GM12878 (cell line): ENCODE results near the gene PTPN13. TPM values are rescaled to one million over a fixed set of nuclear protein-coding genes. Genes with fewer than 3 reads are reported as not detected.

Experiments used
- ATAC-seq: fragments of 200-7000 bp; cut with Tn5 transposase; 3 replicates; pipeline ENCODE4 v1.9.1; 2020; ENCODE audit warnings: mild to moderate bottlenecking, moderate library complexity
- BruUV-seq: library from RNA; stranded (reverse); fragments of 400-500 nt; replicated peaks from 2 replicates; lab custom pipeline; 2021; lab: Mats Ljungman, UMichigan
- CTCF ChIA-PET: fragments of 300-600 bp; sonication (Branson Sonifier 250); formaldehyde crosslinking; extraction: SDS; loops from one replicate; lab custom pipeline; 2021; ENCODE audit warnings: inconsistent platforms; lab: Yijun Ruan, JAX
- POLR2A ChIA-PET: fragments of 350-600 bp; formaldehyde crosslinking; extraction: SDS; loops from one replicate; lab custom pipeline; 2021; ENCODE audit warnings: inconsistent platforms; lab: Charles Lee
- RAD21 ChIA-PET: fragments of 300-600 bp; sonication (Branson Sonifier 250); formaldehyde crosslinking; loops from one replicate; lab custom pipeline; 2023; ENCODE audit warnings: antibody characterized with exemption; ENCODE audit not compliant: unreplicated experiment; lab: Charles Lee
- SMC1A ChIA-PET: fragments of 300-600 bp; sonication (Branson Sonifier 250); formaldehyde crosslinking; loops from one replicate; lab custom pipeline; 2023; ENCODE audit not compliant: unreplicated experiment, uncharacterized antibody; lab: Charles Lee
- DNase-seq: peaks from one replicate; pipeline ENCODE4 v3.0.0-alpha.2; 2011; ENCODE audit warnings: low read depth, low spot score
- FAIRE-seq: peaks from 3 replicates; lab custom pipeline; 2011; peaks lifted over from hg19 to GRCh38; lab: Jason Lieb, UNC
- H2AFZ ChIP-seq: 2 replicates; pipeline ENCODE4 v1.6.0; 2011; ENCODE audit warnings: low read depth, low read length, control low read depth; ENCODE audit not compliant: control insufficient read depth
- H3K27ac ChIP-seq: 2 replicates; pipeline ENCODE4 v1.5.1; 2011; ENCODE audit warnings: control low read depth; ENCODE audit not compliant: control insufficient read depth, insufficient read depth
- H3K27me3 ChIP-seq, 2 experiments: replicated peaks in 1 of 2; 2 replicates each; pipeline versions ENCODE4 v1.6.0 to v1.6.1; 2011; ENCODE audit warnings: low read length in 1 of 2; ENCODE audit not compliant: control insufficient read depth in 2 of 2, insufficient read depth in 2 of 2
- H3K36me3 ChIP-seq, 2 experiments: 2 replicates each; pipeline ENCODE4 v1.5.1; 2011; ENCODE audit warnings: low read length in 1 of 2; ENCODE audit not compliant: control insufficient read depth in 2 of 2, insufficient read depth in 2 of 2
- H3K4me1 ChIP-seq: 2 replicates; pipeline ENCODE4 v1.6.1; 2011; ENCODE audit warnings: mild to moderate bottlenecking, low read length, moderate library complexity, mixed read lengths; ENCODE audit not compliant: control insufficient read depth, insufficient read depth
- H3K4me2 ChIP-seq: 2 replicates; pipeline ENCODE4 v1.6.0; 2011; ENCODE audit warnings: control low read depth; ENCODE audit not compliant: control insufficient read depth, insufficient read depth
- H3K4me3 ChIP-seq: fragments of 200-600 bp; sonication (generic); 2 replicates; pipeline ENCODE4 v1.5.1; 2016
- H3K79me2 ChIP-seq: 2 replicates; pipeline ENCODE4 v1.6.0; 2011; ENCODE audit warnings: low read length; ENCODE audit not compliant: control insufficient read depth, insufficient read depth
- H3K9ac ChIP-seq: 2 replicates; pipeline ENCODE4 v1.8.0; 2011; ENCODE audit warnings: low read length, control low read depth, mixed read lengths; ENCODE audit not compliant: control insufficient read depth, insufficient read depth
- H3K9me3 ChIP-seq: replicated peaks from 3 replicates; pipeline ENCODE4 v1.5.1; 2011; ENCODE audit warnings: mild to moderate bottlenecking, low read length; ENCODE audit not compliant: control insufficient read depth, insufficient read depth
- H4K20me1 ChIP-seq: 2 replicates; pipeline ENCODE4 v1.6.0; 2011; ENCODE audit not compliant: control insufficient read depth, insufficient read depth
- EZH2 ChIP-seq: IDR thresholded peaks from 2 replicates; pipeline ENCODE4 v1.6.1; 2012; ENCODE audit warnings: low read depth, mild to moderate bottlenecking, control low read depth, inconsistent platforms, low read length, borderline replicate concordance; ENCODE audit not compliant: control insufficient read depth
- GABPA ChIP-seq: IDR thresholded peaks from 2 replicates; pipeline ENCODE4 v1.6.1; 2014; ENCODE audit warnings: antibody characterized with exemption, low read depth, mild to moderate bottlenecking, inconsistent platforms
- KDM1A ChIP-seq: fragments of 200-600 bp; sonication (generic); IDR thresholded peaks from 2 replicates; pipeline ENCODE4 v1.6.1; 2016; ENCODE audit warnings: borderline replicate concordance
- MXI1 ChIP-seq: fragments of 150-350 bp; IDR thresholded peaks from 2 replicates; pipeline ENCODE4 v1.6.1; 2011; ENCODE audit warnings: low read depth, mild to moderate bottlenecking, inconsistent platforms, low read length, improper control_type of control experiment
- RB1 ChIP-seq: fragments of 450-650 bp; formaldehyde crosslinking; IDR thresholded peaks from 2 replicates; pipeline ENCODE4 v1.6.1; 2017; ENCODE audit warnings: mild to moderate bottlenecking, borderline replicate concordance
- RFX5 ChIP-seq: IDR thresholded peaks from 2 replicates; pipeline ENCODE4 v1.6.1; 2011; ENCODE audit warnings: low read depth, low read length, improper control_type of control experiment
- SIN3A ChIP-seq: IDR thresholded peaks from 2 replicates; pipeline ENCODE4 v1.6.1; 2012; ENCODE audit warnings: low read depth, low read length, improper control_type of control experiment
- SMAD1 ChIP-seq: fragments of 450-650 bp; IDR thresholded peaks from 2 replicates; pipeline ENCODE4 v1.6.1; 2018; ENCODE audit warnings: mild to moderate bottlenecking, low read depth; ENCODE audit not compliant: partially characterized antibody
- SUZ12 ChIP-seq: fragments of 200-600 bp; sonication (generic); IDR thresholded peaks from one replicate; pipeline ENCODE4 v1.6.1; 2018; ENCODE audit warnings: antibody characterized with exemption, mild to moderate bottlenecking; ENCODE audit not compliant: unreplicated experiment
- YBX1 ChIP-seq: fragments of 450-650 bp; IDR thresholded peaks from 2 replicates; pipeline ENCODE4 v1.6.1; 2016; ENCODE audit warnings: antibody characterized with exemption
- ZZZ3 ChIP-seq: IDR thresholded peaks from 2 replicates; pipeline ENCODE4 v1.6.1; 2011; ENCODE audit warnings: low read depth; ENCODE audit not compliant: control insufficient read depth, insufficient read length
- WGBS: methylation state at CpG from one replicate; pipeline ENCODE4 v1.1.6; 2016; ENCODE audit warnings: low lambda C conversion rate; ENCODE audit not compliant: insufficient replicate concordance, insufficient coverage; ENCODE audit errors: missing lambda C conversion rate; 5-methylcytosine and 5-hydroxymethylcytosine counted together
- in situ Hi-C: fragments of 300-500 bp; cut with MboI; formaldehyde crosslinking; loops from 9 replicates; pipeline ENCODE4 v1.14.3; 2018; ENCODE audit warnings: mixed read lengths
- intact Hi-C: fragments of 100-400 bp; cut with micrococcal nuclease; formaldehyde crosslinking; loops from one replicate; pipeline ENCODE4 v1.14.2; 2022; ENCODE audit not compliant: unreplicated experiment
- polyA plus RNA-seq, 11 experiments: library from polyadenylated mRNA; depleted of rRNA in 4 of 11; unstranded in 6 of 11; stranded (reverse) in 5 of 11; fragments of >200 nt; fragmentation: Nextera tagmentation in 4 of 11; fragmentation: Illumina TruSeq in 1 of 11; extraction: Ambion mirVana in 4 of 11; extraction: Trizol in 1 of 11; gene quantifications; 1 replicate in 1 of 11; 2 replicates in 10 of 11; pipeline versions ENCODE4 v1.2.1 to v1.2.3, GENCODE V29; 2011 to 2016; ENCODE audit warnings: inconsistent platforms in 2 of 11, missing spikeins in 2 of 11, low read depth in 1 of 11
- total RNA-seq, 4 experiments: library from RNA; depleted of rRNA in 3 of 4; stranded (reverse); fragments of >200 nt in 3 of 4; fragmentation: Illumina TruSeq in 1 of 4; extraction: Trizol in 1 of 4; gene quantifications; 2 replicates each; pipeline versions ENCODE4 v1.2.1 to v1.2.3, GENCODE V29; 2013 to 2021
- TF ChIP-seq, protein P1 (sequence below): fragments of 450-650 bp; formaldehyde crosslinking; IDR thresholded peaks from 2 replicates; pipeline ENCODE4 v1.5.0; 2022; ENCODE audit warnings: mild to moderate bottlenecking, missing genetic modification characterization

Gene PTPN13
- total and polyA plus RNA-seq, 10 of the 15 experiments (the other 5 are each of a cell fraction or from before 2014, with no cell fraction given) = 8.5 to 69.4 (median 33.9) TPM

DNA sequence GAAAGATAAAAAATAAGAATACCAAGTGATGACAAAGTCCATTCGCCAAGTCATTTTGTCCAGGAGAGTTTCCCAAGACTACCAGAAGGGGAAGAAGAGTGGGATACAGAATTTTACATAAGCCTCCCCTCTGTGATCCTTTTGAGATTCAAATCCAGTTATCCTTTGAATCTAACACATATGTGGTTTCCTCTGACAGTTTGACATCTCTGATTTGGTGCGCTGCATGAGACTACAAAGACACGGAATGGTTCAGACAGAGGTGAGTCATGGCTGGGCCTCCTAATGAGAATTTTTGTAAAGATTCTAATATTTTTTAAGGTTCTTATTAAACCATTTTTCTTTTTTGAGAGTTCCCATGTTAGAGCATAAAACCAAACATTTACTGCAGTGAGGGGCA, 216.7 kb downstream of the PTPN13 start:
- intact Hi-C loops (loop anchor here (10.0 kb wide), 1 partner anchor 316 kb away; no protein-coding TSS in a partner anchor), in situ Hi-C loops (no loop called here)
- ATAC-seq (no peak), FAIRE-seq (no peak), DNase-seq (no peak)
- no peak for TF ChIP-seq SIN3A
- no peak for TF ChIP-seq YBX1
- TF ChIP-seq RFX5 = no peak
- TF ChIP-seq MXI1 = no peak
- no peak for TF ChIP-seq ZZZ3
- TF ChIP-seq SUZ12 = no peak
- TF ChIP-seq SMAD1 = no peak
- TF ChIP-seq KDM1A = no peak
- TF ChIP-seq EZH2 = no peak
- no peak for TF ChIP-seq GABPA
- no peak for TF ChIP-seq RB1
- TF ChIP-seq, protein P1, sequence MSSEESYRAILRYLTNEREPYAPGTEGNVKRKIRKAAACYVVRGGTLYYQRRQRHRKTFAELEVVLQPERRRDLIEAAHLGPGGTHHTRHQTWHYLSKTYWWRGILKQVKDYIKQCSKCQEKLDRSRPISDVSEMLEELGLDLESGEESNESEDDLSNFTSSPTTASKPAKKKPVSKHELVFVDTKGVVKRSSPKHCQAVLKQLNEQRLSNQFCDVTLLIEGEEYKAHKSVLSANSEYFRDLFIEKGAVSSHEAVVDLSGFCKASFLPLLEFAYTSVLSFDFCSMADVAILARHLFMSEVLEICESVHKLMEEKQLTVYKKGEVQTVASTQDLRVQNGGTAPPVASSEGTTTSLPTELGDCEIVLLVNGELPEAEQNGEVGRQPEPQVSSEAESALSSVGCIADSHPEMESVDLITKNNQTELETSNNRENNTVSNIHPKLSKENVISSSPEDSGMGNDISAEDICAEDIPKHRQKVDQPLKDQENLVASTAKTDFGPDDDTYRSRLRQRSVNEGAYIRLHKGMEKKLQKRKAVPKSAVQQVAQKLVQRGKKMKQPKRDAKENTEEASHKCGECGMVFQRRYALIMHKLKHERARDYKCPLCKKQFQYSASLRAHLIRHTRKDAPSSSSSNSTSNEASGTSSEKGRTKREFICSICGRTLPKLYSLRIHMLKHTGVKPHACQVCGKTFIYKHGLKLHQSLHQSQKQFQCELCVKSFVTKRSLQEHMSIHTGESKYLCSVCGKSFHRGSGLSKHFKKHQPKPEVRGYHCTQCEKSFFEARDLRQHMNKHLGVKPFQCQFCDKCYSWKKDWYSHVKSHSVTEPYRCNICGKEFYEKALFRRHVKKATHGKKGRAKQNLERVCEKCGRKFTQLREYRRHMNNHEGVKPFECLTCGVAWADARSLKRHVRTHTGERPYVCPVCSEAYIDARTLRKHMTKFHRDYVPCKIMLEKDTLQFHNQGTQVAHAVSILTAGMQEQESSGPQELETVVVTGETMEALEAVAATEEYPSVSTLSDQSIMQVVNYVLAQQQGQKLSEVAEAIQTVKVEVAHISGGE (CRISPR knock-in tag) = no peak
- CTCF ChIA-PET = interaction anchor here (1.3 to 1.5 kb wide), 2 partner anchors 312 to 314 kb away, joined by 4 to 5 read pairs; no protein-coding TSS in a partner anchor
- Histone ChIP-seq H2AFZ (no peak overlapping the region), H3K4me3 (no peak overlapping the region), H4K20me1 (no peaks in the 10 kb centered on the region), H3K4me2 (no peak overlapping the region), H3K9me3 (peaks cover 1% of the 10 kb centered on the region; the same call in 1 of the 3 replicates), H3K27me3 (no peaks in the 10 kb centered on the region), H3K4me1 (no peaks in the 10 kb centered on the region), H3K36me3 (peaks cover 0 to 1% of the 10 kb centered on the region in 2 experiments; a peak in 2 of 4 replicates), H3K27ac (no peak overlapping the region), H3K9ac (no peak overlapping the region), H3K79me2 (no peaks in the 10 kb centered on the region)
- SMC1A ChIA-PET = no interaction called here
- RAD21 ChIA-PET = interaction anchor here (1.0 kb wide), 1 partner anchor 289 kb away, joined by 3 read pairs; no protein-coding TSS in a partner anchor
- 43% methylated on average over 3 of the region's 3 CpGs for WGBS
- no TSS peak for BruUV-seq
- POLR2A ChIA-PET = no interaction called here
